Natural killer cell (primary cell): Measurements from ENCODE around the gene RANBP17. TPM values are rescaled to one million over a fixed set of nuclear protein-coding genes. Genes with fewer than 3 reads are reported as not detected.

Experiments used
- ATAC-seq, 3 donors: fragments of 150-1000 bp in 2 of 3; fragments of 200-7000 bp in 1 of 3; cut with Tn5 transposase; 1 replicate in 1 of 3; 2 replicates in 2 of 3; pipeline ENCODE4 v1.10.0; 2021; ENCODE audit warnings: mild to moderate bottlenecking in 2 of 3, moderate library complexity in 2 of 3
- DNase-seq, 2 donors: peaks; one replicate each; pipeline versions ENCODE4 v3.0.0 to v3.0.0-alpha.2; 2013 to 2021; ENCODE audit warnings: mixed read lengths in 1 of 2
- H3K27ac ChIP-seq: one replicate; pipeline ENCODE4 v1.5.1; 2013; ENCODE audit warnings: mild to moderate bottlenecking, low read length
- H3K27me3 ChIP-seq: one replicate; pipeline ENCODE4 v1.6.1; 2013; ENCODE audit warnings: low read length; ENCODE audit not compliant: control insufficient read depth, insufficient read depth
- H3K36me3 ChIP-seq: one replicate; pipeline ENCODE4 v1.6.1; 2013; ENCODE audit warnings: low read length; ENCODE audit not compliant: control insufficient read depth, insufficient read depth
- H3K4me1 ChIP-seq: one replicate; pipeline ENCODE4 v1.6.1; 2013; ENCODE audit warnings: low read length; ENCODE audit not compliant: control insufficient read depth, insufficient read depth
- H3K4me3 ChIP-seq: one replicate; pipeline ENCODE4 v1.5.1; 2013; ENCODE audit warnings: low read length
- H3K9me3 ChIP-seq: one replicate; pipeline ENCODE4 v1.6.1; 2013; ENCODE audit warnings: low read length; ENCODE audit not compliant: control insufficient read depth, insufficient read depth
- H3K27ac Mint-ChIP-seq, 2 donors: one replicate each; pipeline ENCODE4 v1.8.0; 2022; ENCODE audit warnings: mild to moderate bottlenecking in 2 of 2, mixed read lengths in 2 of 2, moderate library complexity in 1 of 2
- H3K27me3 Mint-ChIP-seq, 2 donors: one replicate each; pipeline ENCODE4 v1.8.0; 2022; ENCODE audit warnings: low read depth in 2 of 2, mixed read lengths in 2 of 2
- H3K36me3 Mint-ChIP-seq: one replicate; pipeline ENCODE4 v1.8.0; 2022; ENCODE audit warnings: mixed read lengths
- H3K4me1 Mint-ChIP-seq, 2 donors: one replicate each; pipeline ENCODE4 v1.8.0; 2022; ENCODE audit warnings: mixed read lengths in 2 of 2
- H3K4me3 Mint-ChIP-seq: one replicate; pipeline ENCODE4 v1.8.0; 2022; ENCODE audit warnings: mild to moderate bottlenecking, moderate library complexity, mixed read lengths
- H3K9me3 Mint-ChIP-seq, 2 donors: one replicate each; pipeline ENCODE4 v1.8.0; 2022; ENCODE audit warnings: mixed read lengths in 2 of 2
- CTCF ChIP-seq: fragments of 200-600 bp; IDR thresholded peaks from one replicate; pipeline ENCODE4 v1.8.0; 2022; ENCODE audit warnings: antibody characterized with exemption
- WGBS: methylation state at CpG from one replicate; pipeline ENCODE4 v1.1.7; 2013; ENCODE audit warnings: missing lambda C conversion rate; ENCODE audit not compliant: insufficient coverage; 5-methylcytosine and 5-hydroxymethylcytosine counted together
- intact Hi-C: fragments of 100-400 bp; cut with micrococcal nuclease; formaldehyde crosslinking; loops from one replicate; pipeline ENCODE4 v1.14.2; 2022
- total RNA-seq, 4 donors: library from RNA; stranded (reverse); fragments of 120-200 nt in 1 of 4; gene quantifications; one replicate each; pipeline versions ENCODE4 v1.2.3 to v1.2.4, GENCODE V29; 2013 to 2022

Gene RANBP17
- total RNA-seq, 3 donors from 2014 or later (not counting 1 experiment from before 2014, with no cell fraction given): 11.2 to 15.0 (median 12.6) TPM

- Mint-ChIP-seq H3K9me3 (no peaks in the 10 kb centered on the region), H3K4me1 (no peaks in the 10 kb centered on the region), H3K4me3 (no peak overlapping the region), H3K36me3 (no peaks in the 10 kb centered on the region), H3K27ac (no peak overlapping the region), H3K27me3 (peaks cover 0 to 8% of the 10 kb centered on the region in 2 donors)
- Histone ChIP-seq H3K36me3 (no peaks in the 10 kb centered on the region), H3K4me1 (no peaks in the 10 kb centered on the region), H3K27me3 (no peaks in the 10 kb centered on the region), H3K27ac (no peak overlapping the region), H3K9me3 (no peaks in the 10 kb centered on the region), H3K4me3 (no peak overlapping the region)
- no peak for TF ChIP-seq CTCF
- DNase-seq: no peak
- WGBS: 38% methylated on average over 2 of the region's 3 CpGs
- no peak for ATAC-seq
- intact Hi-C loops: no loop called here
Measured at GRCh38 chr5:171149772-171150171, 288.0 kb downstream of the RANBP17 start.

DNA sequence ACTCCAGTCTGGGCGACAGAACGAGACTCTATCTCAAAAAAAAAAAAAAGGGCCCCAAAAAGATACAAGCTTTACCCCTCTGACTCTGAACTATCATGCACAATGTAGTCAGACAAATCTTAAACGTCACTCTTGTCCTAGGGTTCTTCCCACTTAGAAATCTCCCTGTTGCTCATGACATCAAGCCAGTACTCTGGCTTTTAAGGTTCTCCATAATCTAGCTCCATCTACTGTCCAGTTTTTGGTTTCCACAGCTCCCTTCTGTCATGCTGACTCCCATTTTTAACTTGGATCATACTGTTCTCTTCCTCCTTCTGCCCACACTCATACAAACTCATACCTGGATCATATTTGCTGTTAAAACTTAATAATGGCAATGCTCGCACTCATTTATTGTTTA is 290.6 kb downstream of the RANBP17 start:
- intact Hi-C loops: no loop called here
- ATAC-seq: no peak

DNA sequence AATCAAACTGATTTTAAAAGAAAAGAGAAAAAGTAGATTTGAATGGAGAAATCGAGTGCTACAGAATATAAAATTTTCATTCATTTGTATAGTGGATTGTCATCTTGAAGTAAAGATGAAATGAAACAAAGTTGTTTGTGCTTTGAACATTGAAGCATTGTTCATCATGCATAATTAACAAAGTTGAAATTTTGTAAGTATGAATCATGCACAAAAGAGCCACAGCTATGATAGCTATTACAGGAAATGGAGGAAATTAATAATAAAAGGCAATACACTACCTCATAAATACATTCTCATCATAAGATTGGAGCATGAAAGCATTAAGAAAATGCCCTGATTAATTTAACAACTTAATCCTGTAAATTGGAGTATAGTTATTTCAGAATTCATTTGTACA is 293.8 kb downstream of the RANBP17 start:
- no peaks in the 10 kb centered on the region for H3K9me3 Mint-ChIP-seq
- no peak overlapping the region for H3K27ac Mint-ChIP-seq
- peaks cover 0 to 6% of the 10 kb centered on the region in 2 donors for H3K27me3 Mint-ChIP-seq
- no peaks in the 10 kb centered on the region for H3K36me3 Mint-ChIP-seq
- no CpG with 5 or more reads among the region's 1 CpG for WGBS
- Histone ChIP-seq H3K27me3 (no peaks in the 10 kb centered on the region), H3K9me3 (no peaks in the 10 kb centered on the region), H3K36me3 (no peaks in the 10 kb centered on the region), H3K27ac (no peak overlapping the region), H3K4me1 (no peaks in the 10 kb centered on the region), H3K4me3 (no peak overlapping the region)
- intact Hi-C loops: no loop called here
- ATAC-seq: no peak
- no peaks in the 10 kb centered on the region for H3K4me1 Mint-ChIP-seq
- H3K4me3 Mint-ChIP-seq: no peak overlapping the region
- DNase-seq: no peak
- TF ChIP-seq CTCF: no peak

More for the DNA sequence above, 290.6 kb downstream of the RANBP17 start:
- Histone ChIP-seq H3K27ac (no peak overlapping the region), H3K4me1 (no peaks in the 10 kb centered on the region), H3K27me3 (no peaks in the 10 kb centered on the region), H3K9me3 (no peaks in the 10 kb centered on the region), H3K4me3 (no peak overlapping the region), H3K36me3 (no peaks in the 10 kb centered on the region)
- Mint-ChIP-seq H3K4me3 (no peak overlapping the region), H3K9me3 (no peaks in the 10 kb centered on the region), H3K4me1 (no peaks in the 10 kb centered on the region), H3K27me3 (peaks cover 0 to 6% of the 10 kb centered on the region in 2 donors), H3K36me3 (no peaks in the 10 kb centered on the region), H3K27ac (no peak overlapping the region)
- TF ChIP-seq CTCF: no peak
- WGBS: 87% methylated on average over 4 of the region's 4 CpGs
- DNase-seq: no peak

DNA sequence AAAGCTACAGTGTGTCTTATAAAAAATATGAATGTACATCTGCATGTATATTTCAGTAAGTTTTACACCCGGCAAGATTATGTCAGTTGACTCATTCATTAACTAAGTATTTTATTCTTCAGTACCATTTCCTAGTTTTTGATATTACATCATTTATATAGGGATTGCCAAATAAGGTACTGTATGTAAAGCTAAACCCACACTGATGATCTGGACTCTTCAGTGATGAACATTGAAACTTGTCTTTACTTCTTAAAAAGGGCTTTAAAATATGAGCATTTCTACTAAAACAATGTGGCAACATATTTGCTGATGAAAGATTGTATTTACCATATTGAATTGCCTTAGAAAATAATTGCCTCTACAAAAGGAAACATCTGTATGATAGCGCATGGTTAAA is 295.5 kb downstream of the RANBP17 start:
- Mint-ChIP-seq H3K27me3 (peaks cover 0 to 6% of the 10 kb centered on the region in 2 donors), H3K27ac (no peak overlapping the region), H3K36me3 (no peaks in the 10 kb centered on the region), H3K4me1 (no peaks in the 10 kb centered on the region), H3K4me3 (no peak overlapping the region), H3K9me3 (no peaks in the 10 kb centered on the region)
- Histone ChIP-seq H3K36me3 (no peaks in the 10 kb centered on the region), H3K4me1 (no peaks in the 10 kb centered on the region), H3K27me3 (no peaks in the 10 kb centered on the region), H3K9me3 (no peaks in the 10 kb centered on the region), H3K4me3 (no peak overlapping the region), H3K27ac (no peak overlapping the region)
- intact Hi-C loops: no loop called here
- 80% methylated on average over 1 of the region's 2 CpGs for WGBS
- no peak for ATAC-seq
- TF ChIP-seq CTCF: no peak
- DNase-seq: no peak
